Colon (tissue), 2 donors: ENCODE results near the gene SNX19.
"Not testable (repeated sequence)": the region's sequence is repeated elsewhere in the genome, so short reads cannot be mapped to it uniquely, and the experiment has no call there.

Source experiments
- FAIRE-seq: peaks from 2 replicates; lab custom pipeline; 2012; peaks lifted over from hg19 to GRCh38; lab: Jason Lieb, UNC
- donor health status: control.
- donor health status: control.

SNX19 gene

DNA sequence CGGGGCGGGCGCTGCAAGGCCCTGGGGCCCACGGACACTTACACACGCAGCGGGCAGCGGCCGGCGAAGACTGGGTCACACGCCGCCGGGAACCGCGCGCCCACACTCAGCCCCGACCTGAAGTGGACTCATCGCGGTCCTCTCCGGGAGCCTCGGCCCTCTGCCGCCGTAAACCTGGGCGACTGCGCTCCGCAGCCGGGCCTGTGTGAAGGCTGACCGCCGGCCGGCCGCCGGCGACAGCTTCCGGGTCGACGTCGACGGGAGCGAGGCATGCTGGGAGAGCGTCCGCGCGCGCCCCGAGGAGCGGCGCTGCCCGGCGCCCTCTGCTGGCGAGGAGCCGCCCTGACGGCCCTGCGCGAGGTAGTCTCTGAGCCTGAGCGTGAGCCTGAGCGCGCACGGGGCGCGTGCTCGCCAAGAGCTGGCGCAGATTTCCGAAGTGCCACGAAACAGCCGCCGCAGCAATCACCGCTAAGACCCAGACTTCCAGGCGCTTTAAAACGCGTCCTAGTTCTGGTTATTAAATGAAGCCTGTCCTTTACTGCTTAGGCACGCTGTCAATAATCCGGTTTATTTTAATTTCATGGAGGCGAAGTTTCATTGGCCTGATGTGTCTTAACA lies at the start of gene SNX19:
Gene SNX19 (minus strand): TSS at position 242 of the 618 bp plus-strand sequence. CDS start 540 bp downstream, outside the sequence.
- FAIRE-seq, result no peak

GRCh38 chr11:130964058-130964792 lies 47.9 kb upstream of the SNX19 start:
- no peak for FAIRE-seq

DNA sequence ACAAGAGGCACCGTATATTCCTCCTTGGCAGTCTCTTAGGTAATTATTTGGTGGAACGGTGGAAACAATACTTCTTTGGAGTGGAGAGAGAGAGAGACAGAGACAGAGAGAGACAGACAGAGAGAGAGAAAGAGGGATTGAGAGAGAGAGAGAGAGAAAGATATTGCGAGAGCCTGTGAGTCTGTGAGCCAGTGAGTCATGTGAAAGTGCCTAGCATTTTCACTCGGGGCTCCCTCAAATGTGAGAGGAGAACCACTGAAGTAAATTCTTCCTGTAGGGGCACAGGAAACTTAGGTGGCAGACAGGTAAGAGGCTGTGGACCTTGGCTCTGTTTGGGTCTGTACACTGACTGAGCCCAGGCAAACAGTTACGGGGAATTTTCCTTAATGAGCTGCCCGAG lies 31.6 kb upstream of the SNX19 start:
- FAIRE-seq, result no peak

GRCh38 chr11:130947481-130947880 lies 31.2 kb upstream of the SNX19 start:
- FAIRE-seq, result no peak

GRCh38 chr11:130947058-130947457 lies 30.8 kb upstream of the SNX19 start:
- no peak for FAIRE-seq

GRCh38 chr11:130945896-130946295 lies 29.6 kb upstream of the SNX19 start:
- FAIRE-seq, result no peak

GRCh38 chr11:130940706-130941105 lies 24.4 kb upstream of the SNX19 start:
- no peak for FAIRE-seq

- no peak for FAIRE-seq
Observed at GRCh38 chr11:130937051-130937450, 20.8 kb upstream of the SNX19 start.

GRCh38 chr11:130932086-130932712 lies 15.9 kb upstream of the SNX19 start:
- no peak for FAIRE-seq

DNA sequence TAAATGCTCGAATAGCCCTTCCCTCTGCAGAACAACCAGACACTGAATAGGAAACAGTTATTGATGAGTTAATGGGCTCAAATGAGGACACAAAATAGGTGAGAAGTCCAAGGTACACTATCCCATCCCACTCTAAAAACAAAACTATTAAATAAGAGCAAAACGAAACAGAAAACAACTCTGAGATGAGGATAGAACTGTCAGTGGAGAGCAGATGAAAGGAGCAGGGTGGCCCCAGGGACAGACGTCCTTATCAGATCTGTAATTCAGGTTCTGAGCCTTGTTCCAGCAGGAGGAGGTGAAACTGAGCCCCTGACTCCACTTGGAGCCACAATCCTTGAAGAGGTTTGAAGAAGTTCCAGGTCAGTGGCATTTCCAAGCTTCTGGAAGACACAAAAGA lies 8.5 kb upstream of the SNX19 start:
- FAIRE-seq, result no peak

DNA sequence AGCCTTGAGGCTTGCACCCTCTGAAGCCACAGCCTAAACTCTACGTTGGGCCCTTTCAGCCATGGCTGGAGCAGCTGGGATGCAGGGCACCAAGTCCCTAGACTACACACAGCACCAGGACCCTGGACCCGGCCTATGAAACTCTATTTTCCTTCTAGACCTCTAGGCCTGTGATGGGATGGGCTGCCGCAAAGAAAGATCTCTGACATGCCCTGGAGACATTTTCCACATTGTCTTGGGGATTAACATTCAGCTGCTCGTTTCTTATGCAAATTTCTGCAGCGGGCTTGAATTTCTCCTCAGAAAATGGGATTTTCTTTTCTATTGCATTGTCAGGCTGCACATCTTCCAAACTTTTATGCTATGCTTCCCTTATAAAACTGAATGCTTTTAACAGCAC lies 4.3 kb upstream of the SNX19 start:
- not testable (repeated sequence) for FAIRE-seq

DNA sequence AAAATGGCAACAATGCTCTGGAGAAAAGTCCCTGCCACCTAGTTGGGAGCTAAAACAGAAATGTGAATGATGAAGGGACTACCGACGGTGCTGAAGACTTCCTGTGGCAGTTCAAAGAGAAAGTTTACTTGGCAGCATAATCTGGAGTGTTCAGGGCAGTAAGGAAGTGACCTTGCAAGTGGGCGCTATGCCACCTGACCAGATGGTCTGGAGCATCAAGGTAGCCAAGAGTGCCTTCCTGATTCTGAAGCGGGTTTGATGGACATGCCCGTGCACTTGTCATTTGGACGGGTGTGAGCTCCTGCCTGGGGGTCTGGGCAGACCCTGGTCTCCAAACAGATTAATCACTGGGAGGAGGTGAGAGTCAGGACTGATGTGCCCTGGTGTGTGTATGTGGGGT lies 1.8 kb upstream of the SNX19 start:
- no peak for FAIRE-seq

DNA sequence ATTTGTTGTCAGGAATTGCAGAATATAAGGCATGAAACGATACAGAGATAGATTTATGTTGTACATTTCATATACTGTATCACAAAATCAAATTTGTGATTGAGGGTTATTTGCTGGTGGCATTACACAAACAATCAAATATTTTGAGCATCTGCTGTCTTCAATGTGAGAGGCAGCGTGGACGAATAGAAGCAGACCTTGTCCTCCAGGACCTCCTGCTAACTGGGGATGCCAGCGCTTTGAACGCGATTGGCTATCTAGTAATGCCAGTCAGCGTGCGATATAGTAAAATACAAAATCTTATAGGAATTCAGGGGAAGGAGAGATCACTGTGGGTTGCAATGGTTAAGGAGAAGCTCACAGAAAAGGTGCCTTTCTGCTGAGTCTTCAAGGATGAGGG lies 631 bp upstream of the SNX19 start:
- no peak for FAIRE-seq

DNA sequence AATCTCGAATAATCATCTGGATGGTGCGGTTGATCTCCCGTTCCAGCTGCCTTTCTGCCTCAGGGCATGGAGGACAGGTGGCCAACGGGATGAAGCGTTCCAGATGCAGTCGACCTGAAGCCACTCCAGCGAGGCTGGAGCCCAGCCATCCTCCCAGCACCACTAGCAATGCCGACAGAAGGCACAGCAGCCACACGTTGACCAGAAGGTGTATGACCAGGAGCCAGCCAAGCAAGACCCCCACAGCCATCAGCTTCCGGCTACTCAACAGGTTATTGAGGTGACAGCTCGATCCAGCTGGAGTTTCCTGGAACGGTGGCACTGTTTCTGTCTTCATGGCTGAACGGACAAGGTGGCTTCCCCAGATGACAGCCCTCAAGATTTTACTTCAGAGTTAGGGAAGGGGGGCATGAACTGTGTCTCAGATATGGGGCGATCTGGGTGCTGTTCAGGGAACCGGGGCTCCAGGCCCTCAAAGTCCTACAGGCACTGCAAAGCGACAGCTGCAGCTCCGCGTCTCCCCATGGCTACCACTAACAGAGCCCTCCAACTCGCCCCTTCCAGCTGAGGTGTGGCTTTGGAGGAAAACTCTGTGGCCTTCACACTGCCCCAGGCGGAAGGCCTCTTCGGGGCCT lies 559 bp downstream of the SNX19 start:
- no peak for FAIRE-seq

DNA sequence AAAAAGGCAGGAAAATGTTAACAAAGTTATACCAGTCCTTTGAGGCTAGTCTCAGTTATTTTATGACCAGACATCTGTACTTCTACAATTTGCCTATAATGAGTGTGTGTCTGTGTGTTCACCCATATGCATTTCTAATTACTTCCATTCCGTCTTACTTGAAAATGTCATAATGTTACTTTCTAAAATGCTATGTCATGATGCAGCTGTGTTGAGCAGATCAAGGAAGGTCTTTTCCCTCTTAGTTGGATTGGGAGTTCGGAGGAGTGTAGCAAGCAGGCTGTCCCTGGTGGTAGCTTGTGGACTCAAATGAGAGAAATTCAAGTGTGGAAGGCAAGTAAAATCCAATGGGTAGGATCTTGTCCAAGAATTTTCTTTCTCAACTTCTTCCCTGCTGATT lies 3.0 kb downstream of the SNX19 start:
- FAIRE-seq, result no peak

GRCh38 chr11:130912552-130912951 lies 3.7 kb downstream of the SNX19 start:
- FAIRE-seq, result no peak

DNA sequence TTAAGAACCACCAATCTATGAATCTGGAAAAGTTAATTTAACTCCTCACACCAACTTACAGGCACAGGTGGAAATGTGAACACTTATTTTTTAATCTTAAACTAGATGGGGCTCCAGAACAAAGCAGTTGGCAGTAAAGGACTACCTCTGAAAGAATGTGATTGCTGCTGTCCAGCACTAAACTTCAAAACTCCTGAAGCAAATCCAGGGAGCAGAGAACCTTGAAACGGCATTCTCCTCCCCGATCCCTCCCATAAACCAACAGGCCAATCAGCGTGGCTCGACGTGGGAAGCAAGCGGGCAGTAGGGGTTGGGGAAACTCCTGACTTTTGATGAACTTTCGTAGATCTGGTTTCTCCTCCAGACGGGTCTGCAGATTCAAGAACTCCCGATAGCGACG lies 5.0 kb downstream of the SNX19 start:
- FAIRE-seq, result no peak

GRCh38 chr11:130909650-130910049 lies 6.6 kb downstream of the SNX19 start:
- no peak for FAIRE-seq

DNA sequence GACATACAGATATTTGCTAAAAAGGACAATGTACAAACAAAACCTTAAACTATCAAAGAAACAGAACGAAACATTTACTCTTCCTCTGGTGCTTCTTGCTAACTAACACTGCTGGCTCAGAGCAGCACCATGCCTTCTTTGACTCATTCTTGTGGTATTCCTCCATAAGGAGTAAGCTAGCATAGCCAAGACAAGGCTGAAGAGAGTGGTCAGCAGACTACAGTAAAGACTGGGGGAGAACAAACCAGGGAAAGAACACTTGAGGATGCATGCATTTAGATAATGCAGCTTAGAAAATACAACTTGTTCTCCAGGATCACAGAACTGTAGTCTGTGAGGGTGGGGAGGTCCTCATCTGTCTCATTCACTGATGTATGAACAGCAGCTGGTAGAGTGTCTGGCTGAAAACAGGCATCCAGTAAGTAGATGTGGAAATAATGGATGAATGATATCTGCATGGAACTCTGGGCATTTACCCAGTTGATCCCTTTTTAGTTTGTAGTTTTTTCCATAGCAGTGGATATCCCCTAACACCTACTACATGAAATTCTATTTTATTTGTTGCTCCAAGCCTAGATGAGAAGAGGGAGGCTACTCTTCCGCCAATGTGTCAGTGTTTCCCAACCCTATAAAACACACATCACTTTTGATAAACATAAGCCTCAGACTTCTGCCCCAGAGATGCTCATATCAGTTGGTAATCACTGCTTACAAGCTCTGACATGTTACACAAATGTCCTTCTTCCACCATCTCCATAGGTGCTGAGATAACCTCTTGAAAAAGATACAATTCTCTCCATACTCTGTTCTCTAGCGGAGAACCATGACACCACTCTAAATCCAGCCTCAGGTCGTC lies 7.3 kb downstream of the SNX19 start:
- FAIRE-seq, result no peak

DNA sequence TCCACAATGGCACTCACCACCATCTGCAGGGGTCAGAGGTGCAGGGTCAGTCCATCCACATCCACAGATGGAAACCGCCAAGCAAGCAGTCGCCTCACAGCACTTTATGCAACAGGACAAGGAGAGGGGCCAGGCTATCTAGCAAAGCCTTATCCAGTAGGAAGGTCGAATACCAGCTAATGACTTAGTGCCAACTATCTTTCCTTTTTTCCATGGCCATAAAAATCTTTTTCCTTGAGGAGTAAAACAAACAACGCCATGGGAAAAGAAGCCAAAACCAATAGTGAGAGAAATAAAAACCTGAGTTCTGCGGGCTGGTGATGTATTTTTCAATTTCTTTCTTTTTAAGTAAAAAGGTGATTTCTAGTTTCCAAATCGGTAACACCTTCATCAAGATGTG lies 8.2 kb downstream of the SNX19 start:
- no peak for FAIRE-seq

DNA sequence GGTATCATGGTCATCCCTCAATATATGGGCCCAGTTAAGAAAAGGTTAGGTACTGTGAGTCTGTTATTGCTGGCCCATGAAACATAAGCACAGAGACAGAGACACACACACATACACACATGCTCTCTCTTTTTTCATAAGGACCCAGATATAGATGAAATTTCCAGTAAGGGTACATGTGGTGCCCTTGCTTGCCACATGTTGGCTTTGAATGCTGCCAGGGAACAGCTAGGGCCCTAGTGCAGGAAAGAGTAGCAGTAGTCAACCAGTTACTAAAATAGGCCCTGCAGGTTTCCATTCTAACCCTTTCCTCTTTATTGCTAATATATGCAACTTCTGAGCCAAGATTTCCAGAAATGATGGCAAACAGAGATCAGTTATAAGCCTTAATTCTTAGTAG lies 9.1 kb downstream of the SNX19 start:
- FAIRE-seq, result no peak

- no peak for FAIRE-seq
Observed at GRCh38 chr11:130906616-130907015, 9.7 kb downstream of the SNX19 start.
